ENCODE measurements around the gene TXNDC15.

TXNDC15 gene

DNA sequence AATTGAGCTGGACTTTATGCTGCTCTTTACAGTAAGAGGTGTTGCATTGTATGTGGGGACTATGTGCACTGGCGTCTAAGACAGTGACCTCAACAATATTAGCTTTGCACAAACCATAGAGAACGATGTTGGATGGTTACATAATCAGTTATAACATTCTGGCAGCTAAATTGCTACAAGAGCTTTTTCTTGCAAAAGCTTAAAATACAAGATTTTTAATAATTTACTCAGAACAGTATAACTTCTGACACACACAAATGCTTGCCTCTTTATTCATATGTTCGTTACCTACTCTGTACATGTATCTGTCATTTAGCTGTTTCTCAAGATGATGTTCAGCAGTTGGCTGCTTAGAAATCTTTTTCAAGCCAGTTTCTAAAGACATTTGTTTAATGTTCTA, 16.8 kb upstream of the TXNDC15 start:
- Histone ChIP-seq H3K9me3 (replicated peaks in 1 of 2; ENCODE audit: control insufficient read depth in 2 of 2, insufficient read depth in 1 of 2, low read depth in 1 of 2, low read length in 2 of 2) (no peaks in the 10 kb centered on the region), H3K79me1 (ENCODE audit: low read depth, low read length) (no peaks in the 10 kb centered on the region), H3K4ac (ENCODE audit: low read length) (no peak overlapping the region), H3K14ac (ENCODE audit: low read length) (no peak overlapping the region), H3K18ac (ENCODE audit: low read length) (no peak overlapping the region), H3K27ac (replicated peaks; ENCODE audit: low read length) (no peak overlapping the region), H2BK120ac (ENCODE audit: low read depth, low read length) (no peak overlapping the region), H2BK5ac (ENCODE audit: low read length) (no peak overlapping the region), H2AFZ (ENCODE audit: low read length) (no peak overlapping the region), H3K23ac (ENCODE audit: low read depth, low read length, poor library complexity) (no peak overlapping the region), H4K8ac (ENCODE audit: low read depth, low read length) (no peak overlapping the region), H4K91ac (ENCODE audit: low read depth, low read length, poor library complexity) (no peak overlapping the region), H3K4me3 (ENCODE audit: low read length in 2 of 2) (no peak overlapping the region), H3K27me3 (ENCODE audit: control insufficient read depth in 3 of 3, insufficient read depth in 3 of 3, low read depth in 1 of 3, low read length in 3 of 3) (no peaks in the 10 kb centered on the region), H3K36me3 (replicated peaks in 1 of 2; ENCODE audit: control insufficient read depth in 2 of 2, insufficient read depth in 2 of 2, low read length in 2 of 2) (peaks cover 14 to 91% of the 10 kb centered on the region in 2 donors), H3K4me2 (ENCODE audit: insufficient read depth, low read length, poor library complexity, severe bottlenecking) (no peak overlapping the region), H2AK5ac (ENCODE audit: low read depth, low read length) (no peak overlapping the region), H2BK12ac (ENCODE audit: low read length) (no peak overlapping the region), H3K9ac (ENCODE audit: low read depth, low read length, poor library complexity) (no peak overlapping the region), H3K4me1 (ENCODE audit: control insufficient read depth in 2 of 2, insufficient read depth in 1 of 2, low read depth in 1 of 2, low read length in 2 of 2) (no peaks in the 10 kb centered on the region), H2BK15ac (ENCODE audit: low read length) (no peak overlapping the region)
- no peak for DNase-seq (ENCODE audit: low spot score)
- no CpG with 5 or more reads among the region's 3 CpGs for WGBS, 2 donors (ENCODE audit: extremely low coverage in 2 of 2, insufficient read length in 2 of 2, insufficient replicate concordance in 1 of 2)

DNA sequence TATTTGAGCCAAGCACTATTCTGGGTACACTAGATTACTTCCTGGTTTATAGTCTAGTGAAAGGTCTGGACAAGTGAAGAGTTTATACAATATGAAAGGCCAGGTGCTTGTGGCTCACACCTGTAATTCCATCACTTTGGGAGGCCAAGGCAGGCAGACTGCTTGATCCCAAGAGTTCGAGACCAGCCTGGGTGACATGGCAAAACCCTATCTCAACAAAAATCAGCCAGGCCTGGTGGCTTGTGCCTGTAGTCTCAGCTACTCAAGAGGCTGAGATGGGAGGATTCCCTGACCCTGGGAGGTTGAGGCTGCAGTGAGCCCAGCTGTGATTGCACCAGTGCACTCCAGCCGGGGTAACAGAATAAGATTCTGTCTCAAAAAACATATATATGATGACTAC, 9.5 kb upstream of the TXNDC15 start:
- WGBS, 2 donors (ENCODE audit: extremely low coverage in 2 of 2, insufficient read length in 2 of 2, insufficient replicate concordance in 1 of 2) = no CpG with 5 or more reads among the region's 2 CpGs
- Histone ChIP-seq H3K4me2 (ENCODE audit: insufficient read depth, low read length, poor library complexity, severe bottlenecking) (no peak overlapping the region), H3K4me3 (ENCODE audit: low read length in 2 of 2) (no peak overlapping the region), H2AFZ (ENCODE audit: low read length) (no peak overlapping the region), H4K8ac (ENCODE audit: low read depth, low read length) (no peak overlapping the region), H3K27me3 (ENCODE audit: control insufficient read depth in 3 of 3, insufficient read depth in 3 of 3, low read depth in 1 of 3, low read length in 3 of 3) (no peaks in the 10 kb centered on the region), H3K4ac (ENCODE audit: low read length) (no peak overlapping the region), H3K36me3 (replicated peaks in 1 of 2; ENCODE audit: control insufficient read depth in 2 of 2, insufficient read depth in 2 of 2, low read length in 2 of 2) (peaks cover 0 to 25% of the 10 kb centered on the region in 2 donors), H3K23ac (ENCODE audit: low read depth, low read length, poor library complexity) (no peak overlapping the region), H4K91ac (ENCODE audit: low read depth, low read length, poor library complexity) (no peak overlapping the region), H3K18ac (ENCODE audit: low read length) (no peak overlapping the region), H2BK15ac (ENCODE audit: low read length) (no peak overlapping the region), H3K79me1 (ENCODE audit: low read depth, low read length) (no peaks in the 10 kb centered on the region), H2BK12ac (ENCODE audit: low read length) (no peak overlapping the region), H3K14ac (ENCODE audit: low read length) (no peak overlapping the region), H3K9ac (ENCODE audit: low read depth, low read length, poor library complexity) (no peak overlapping the region), H3K27ac (replicated peaks; ENCODE audit: low read length) (no peak overlapping the region), H2AK5ac (ENCODE audit: low read depth, low read length) (no peak overlapping the region), H3K9me3 (replicated peaks in 1 of 2; ENCODE audit: control insufficient read depth in 2 of 2, insufficient read depth in 1 of 2, low read depth in 1 of 2, low read length in 2 of 2) (no peaks in the 10 kb centered on the region), H3K4me1 (ENCODE audit: control insufficient read depth in 2 of 2, insufficient read depth in 1 of 2, low read depth in 1 of 2, low read length in 2 of 2) (no peaks in the 10 kb centered on the region), H2BK120ac (ENCODE audit: low read depth, low read length) (no peak overlapping the region), H2BK5ac (ENCODE audit: low read length) (no peak overlapping the region)
- DNase-seq (ENCODE audit: low spot score) = no peak

DNA sequence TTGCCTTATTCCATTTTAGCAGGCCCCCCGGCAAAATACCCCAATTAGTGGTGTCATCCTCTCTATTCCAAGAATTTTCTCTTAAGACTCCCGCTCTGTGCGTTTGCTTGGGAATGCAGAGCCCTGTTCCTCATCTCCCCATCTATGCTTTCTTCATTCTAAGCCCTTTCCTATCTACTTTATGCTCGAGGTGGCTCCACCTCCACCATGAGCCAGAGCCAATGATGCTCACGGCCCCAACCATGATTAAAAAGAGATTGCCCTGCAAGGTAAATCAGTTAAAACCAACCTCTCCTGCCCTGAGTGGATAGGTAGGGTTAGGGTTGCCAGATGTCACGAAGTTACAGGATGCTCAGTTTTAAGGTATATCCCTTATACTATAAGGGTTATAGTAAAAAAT, 677 bp upstream of the TXNDC15 start:
- Histone ChIP-seq H2BK12ac (ENCODE audit: low read length) (no peak overlapping the region), H3K23ac (ENCODE audit: low read depth, low read length, poor library complexity) (no peak overlapping the region), H3K27me3 (ENCODE audit: control insufficient read depth in 3 of 3, insufficient read depth in 3 of 3, low read depth in 1 of 3, low read length in 3 of 3) (no peaks in the 10 kb centered on the region), H4K8ac (ENCODE audit: low read depth, low read length) (no peak overlapping the region), H2BK15ac (ENCODE audit: low read length) (no peak overlapping the region), H3K18ac (ENCODE audit: low read length) (no peak overlapping the region), H3K27ac (replicated peaks; ENCODE audit: low read length) (no peak overlapping the region), H2AFZ (ENCODE audit: low read length) (peak overlapping the region; percentile 89), H2AK5ac (ENCODE audit: low read depth, low read length) (no peak overlapping the region), H3K9ac (ENCODE audit: low read depth, low read length, poor library complexity) (no peak overlapping the region), H3K14ac (ENCODE audit: low read length) (no peak overlapping the region), H3K79me1 (ENCODE audit: low read depth, low read length) (no peaks in the 10 kb centered on the region), H3K36me3 (replicated peaks in 1 of 2; ENCODE audit: control insufficient read depth in 2 of 2, insufficient read depth in 2 of 2, low read length in 2 of 2) (peaks cover 0 to 4% of the 10 kb centered on the region in 2 donors), H4K91ac (ENCODE audit: low read depth, low read length, poor library complexity) (no peak overlapping the region), H3K4me1 (ENCODE audit: control insufficient read depth in 2 of 2, insufficient read depth in 1 of 2, low read depth in 1 of 2, low read length in 2 of 2) (peaks cover 0 to 4% of the 10 kb centered on the region in 2 donors), H2BK5ac (ENCODE audit: low read length) (no peak overlapping the region), H3K4me3 (ENCODE audit: low read length in 2 of 2) (no peak overlapping the region), H3K4ac (ENCODE audit: low read length) (no peak overlapping the region), H3K9me3 (replicated peaks in 1 of 2; ENCODE audit: control insufficient read depth in 2 of 2, insufficient read depth in 1 of 2, low read depth in 1 of 2, low read length in 2 of 2) (no peaks in the 10 kb centered on the region), H2BK120ac (ENCODE audit: low read depth, low read length) (no peak overlapping the region), H3K4me2 (ENCODE audit: insufficient read depth, low read length, poor library complexity, severe bottlenecking) (no peak overlapping the region)
- WGBS, 2 donors (ENCODE audit: extremely low coverage in 2 of 2, insufficient read length in 2 of 2, insufficient replicate concordance in 1 of 2) = no CpG with 5 or more reads among the region's 6 CpGs
- DNase-seq (ENCODE audit: low spot score) = no peak

DNA sequence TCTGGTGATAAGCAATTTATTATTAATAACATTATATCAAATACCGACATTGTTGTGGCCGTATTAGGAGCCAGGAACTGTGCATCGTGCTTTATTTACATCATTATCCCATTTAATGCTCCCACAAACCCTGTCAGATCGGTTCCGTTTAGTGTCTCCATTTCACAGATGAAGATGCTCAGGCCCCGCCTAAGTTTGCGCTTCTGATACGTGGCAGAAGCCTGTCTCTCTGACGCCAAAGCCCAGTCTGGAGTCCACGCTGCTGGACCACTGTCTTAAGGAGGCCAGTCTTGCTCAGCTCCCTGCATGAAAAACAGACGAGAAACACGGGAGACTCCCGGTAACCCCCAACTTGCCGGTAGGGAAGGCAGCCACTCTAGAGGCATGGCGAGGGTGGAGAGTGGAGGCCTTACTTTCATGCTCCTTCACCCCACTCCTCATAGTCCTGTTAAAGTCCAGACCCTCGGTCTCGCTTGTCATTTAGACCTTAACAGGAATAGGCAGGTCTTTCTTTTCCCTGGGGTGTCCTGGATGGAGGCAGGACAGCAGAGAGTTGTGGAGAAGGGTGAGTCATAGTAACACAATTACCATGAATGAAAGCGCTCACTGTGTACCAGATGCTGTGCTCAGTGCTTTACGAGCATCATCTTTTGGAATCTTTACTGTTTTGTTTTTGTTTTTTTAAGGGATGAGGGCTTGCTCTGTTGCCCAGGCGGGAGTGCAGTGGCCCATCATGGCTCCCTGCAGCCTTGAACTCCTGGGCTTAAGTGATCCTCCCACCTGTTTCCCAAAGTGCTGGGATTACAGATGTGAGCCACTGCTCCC, 872 bp downstream of the TXNDC15 start:
- no peaks in the 10 kb centered on the region for H3K9me3 ChIP-seq (replicated peaks in 1 of 2; ENCODE audit: control insufficient read depth in 2 of 2, insufficient read depth in 1 of 2, low read depth in 1 of 2, low read length in 2 of 2)
- H3K79me1 ChIP-seq (ENCODE audit: low read depth, low read length) = no peaks in the 10 kb centered on the region
- peak overlapping the region; percentile 1 for H3K18ac ChIP-seq (ENCODE audit: low read length)
- H4K91ac ChIP-seq (ENCODE audit: low read depth, low read length, poor library complexity) = no peak overlapping the region
- H2BK12ac ChIP-seq (ENCODE audit: low read length) = no peak overlapping the region
- no peak overlapping the region for H2AK5ac ChIP-seq (ENCODE audit: low read depth, low read length)
- no CpG with 5 or more reads among the region's 20 CpGs for WGBS, 2 donors (ENCODE audit: extremely low coverage in 2 of 2, insufficient read length in 2 of 2, insufficient replicate concordance in 1 of 2)
- H3K27me3 ChIP-seq (ENCODE audit: control insufficient read depth in 3 of 3, insufficient read depth in 3 of 3, low read depth in 1 of 3, low read length in 3 of 3) = no peaks in the 10 kb centered on the region
- peak overlapping the region; percentile 89 for H2AFZ ChIP-seq (ENCODE audit: low read length)
- H3K4me3 ChIP-seq (ENCODE audit: low read length in 2 of 2) = peak overlapping the region; percentile 79 to 92
- no peak overlapping the region for H2BK5ac ChIP-seq (ENCODE audit: low read length)
- peaks cover 0 to 4% of the 10 kb centered on the region in 2 donors for H3K36me3 ChIP-seq (replicated peaks in 1 of 2; ENCODE audit: control insufficient read depth in 2 of 2, insufficient read depth in 2 of 2, low read length in 2 of 2)
- no peak overlapping the region for H3K23ac ChIP-seq (ENCODE audit: low read depth, low read length, poor library complexity)
- H4K8ac ChIP-seq (ENCODE audit: low read depth, low read length) = no peak overlapping the region
- no peak overlapping the region for H3K27ac ChIP-seq (replicated peaks; ENCODE audit: low read length)
- peak overlapping the region; percentile 79 for H3K4me2 ChIP-seq (ENCODE audit: insufficient read depth, low read length, poor library complexity, severe bottlenecking)
- H3K4me1 ChIP-seq (ENCODE audit: control insufficient read depth in 2 of 2, insufficient read depth in 1 of 2, low read depth in 1 of 2, low read length in 2 of 2) = peaks cover 0 to 4% of the 10 kb centered on the region in 2 donors
- no peak overlapping the region for H3K4ac ChIP-seq (ENCODE audit: low read length)
- no peak for DNase-seq (ENCODE audit: low spot score)
- H3K14ac ChIP-seq (ENCODE audit: low read length) = no peak overlapping the region
- no peak overlapping the region for H2BK120ac ChIP-seq (ENCODE audit: low read depth, low read length)
- peak overlapping the region; percentile 99 for H3K9ac ChIP-seq (ENCODE audit: low read depth, low read length, poor library complexity)
- no peak overlapping the region for H2BK15ac ChIP-seq (ENCODE audit: low read length)

Measured in neuronal stem cell (in vitro differentiated cells).